Body of pancreas (tissue), 4 donors: Measurements from ENCODE around the gene TRIM47. TPM values are rescaled to one million over a fixed set of nuclear protein-coding genes. Genes with fewer than 3 reads are reported as not detected.

Experiments used
- ATAC-seq: fragments of 150-250 bp; one replicate; pipeline ENCODE4 v1.9.1; 2016
- DNase-seq, 4 donors: peaks; one replicate each; pipeline ENCODE4 v3.0.0-alpha.2; 2019
- H3K27ac ChIP-seq, 4 donors: fragments of 200-600 bp; sonication (generic); 1 replicate in 3 of 4; 2 replicates in 1 of 4; pipeline versions ENCODE4 v1.5.1 to v1.6.1; 2016 to 2019; ENCODE audit warnings: mild to moderate bottlenecking in 1 of 4, mixed read lengths in 1 of 4, moderate library complexity in 1 of 4
- H3K27me3 ChIP-seq, 2 donors: fragments of 200-600 bp; sonication (generic); one replicate each; pipeline ENCODE4 v1.6.0; 2016; ENCODE audit warnings: mild to moderate bottlenecking in 1 of 2
- H3K36me3 ChIP-seq, 2 donors: fragments of 200-600 bp; sonication (generic); replicated peaks in 1 of 2; 2 replicates each; pipeline ENCODE4 v1.5.1; 2016; ENCODE audit warnings: low read depth in 2 of 2; ENCODE audit not compliant: insufficient read depth in 1 of 2
- H3K4me1 ChIP-seq: fragments of 200-600 bp; sonication (generic); one replicate; pipeline ENCODE4 v1.6.0; 2016
- H3K4me3 ChIP-seq, 2 donors: fragments of 200-600 bp; sonication (generic); 1 replicate in 1 of 2; 2 replicates in 1 of 2; pipeline ENCODE4 v1.5.1; 2016 to 2019
- H3K9me3 ChIP-seq, 3 donors: fragments of 200-600 bp; sonication (generic); 1 replicate in 2 of 3; 2 replicates in 1 of 3; pipeline ENCODE4 v1.5.1; 2016
- CTCF ChIP-seq, 7 experiments: fragments of 450-650 bp in 4 of 7; fragments of 200-600 bp in 3 of 7; sonication (generic) in 3 of 7; IDR thresholded peaks; one replicate each; pipeline ENCODE4 v1.5.1; 2016 to 2019; ENCODE audit warnings: antibody characterized with exemption in 7 of 7
- POLR2A ChIP-seq, 3 donors: fragments of 450-650 bp; IDR thresholded peaks; one replicate each; pipeline ENCODE4 v1.6.1; 2016; ENCODE audit warnings: antibody characterized with exemption in 3 of 3, mild to moderate bottlenecking in 2 of 3
- WGBS, 2 donors: methylation state at CpG; one replicate each; pipeline ENCODE4 v1.1.5; 2017; 5-methylcytosine and 5-hydroxymethylcytosine counted together
- intact Hi-C: fragments of 100-400 bp; cut with DNase I; formaldehyde crosslinking; loops from one replicate; pipeline ENCODE4 v1.15.1; 2023
- total RNA-seq, 2 donors: library from RNA; depleted of rRNA; stranded (reverse); fragments of >200 nt; gene quantifications; one replicate each; pipeline ENCODE4 v1.1.0, GENCODE V29; 2016

The TRIM47 gene
- total RNA-seq, 2 donors from 2014 or later: 39.6 to 41.8 TPM

GRCh38 chr17:75899767-75900468 lies 21.5 kb upstream of the TRIM47 start:
- no peak for DNase-seq
- no peak overlapping the region for H3K27ac ChIP-seq
- WGBS, 2 donors: 93 to 94% methylated on average over 11 to 23 of the region's 23 CpGs
- peaks cover 8 to 18% of the 10 kb centered on the region in 2 donors for H3K36me3 ChIP-seq
- H3K9me3 ChIP-seq: no peaks in the 10 kb centered on the region
- H3K27me3 ChIP-seq: no peaks in the 10 kb centered on the region
- no peak for TF ChIP-seq POLR2A (IDR thresholded peaks at IDR 0.05)
- no peak for TF ChIP-seq CTCF (IDR thresholded peaks at IDR 0.05)
- intact Hi-C loops: no loop called here
- ATAC-seq: no peak
- peaks cover 33% of the 10 kb centered on the region for H3K4me1 ChIP-seq
- no peak overlapping the region for H3K4me3 ChIP-seq

- Histone ChIP-seq H3K9me3 (no peaks in the 10 kb centered on the region), H3K36me3 (peaks cover 8 to 18% of the 10 kb centered on the region in 2 donors), H3K4me3 (no peak overlapping the region), H3K4me1 (peaks cover 39% of the 10 kb centered on the region), H3K27me3 (no peaks in the 10 kb centered on the region), H3K27ac (no peak overlapping the region)
- WGBS, 2 donors: 83 to 88% methylated on average over 11 to 13 of the region's 13 CpGs
- intact Hi-C loops: no loop called here
- DNase-seq: no peak
- no peak for TF ChIP-seq CTCF (IDR thresholded peaks at IDR 0.05)
- TF ChIP-seq POLR2A (IDR thresholded peaks at IDR 0.05): no peak
- ATAC-seq: no peak
These were observed 21.0 kb upstream of the TRIM47 start for GRCh38 chr17:75899353-75899752.

GRCh38 chr17:75898791-75899190 lies 20.4 kb upstream of the TRIM47 start:
- TF ChIP-seq CTCF (IDR thresholded peaks at IDR 0.05) (no peak), POLR2A (IDR thresholded peaks at IDR 0.05) (no peak)
- Histone ChIP-seq H3K27ac (no peak overlapping the region), H3K4me3 (no peak overlapping the region), H3K27me3 (no peaks in the 10 kb centered on the region), H3K4me1 (peaks cover 38% of the 10 kb centered on the region), H3K9me3 (no peaks in the 10 kb centered on the region), H3K36me3 (peaks cover 8 to 18% of the 10 kb centered on the region in 2 donors)
- intact Hi-C loops: no loop called here
- 95% methylated on average over 4 to 16 of the region's 16 CpGs for WGBS, 2 donors
- ATAC-seq (no peak), DNase-seq (no peak)

GRCh38 chr17:75898065-75898464 lies 19.7 kb upstream of the TRIM47 start:
- Histone ChIP-seq H3K27me3 (no peaks in the 10 kb centered on the region), H3K27ac (no peak overlapping the region), H3K9me3 (no peaks in the 10 kb centered on the region), H3K4me1 (peaks cover 31% of the 10 kb centered on the region), H3K36me3 (peaks cover 8 to 18% of the 10 kb centered on the region in 2 donors), H3K4me3 (no peak overlapping the region)
- ATAC-seq (no peak), DNase-seq (no peak)
- intact Hi-C loops: no loop called here
- no peak for TF ChIP-seq POLR2A (IDR thresholded peaks at IDR 0.05)
- no peak for TF ChIP-seq CTCF (IDR thresholded peaks at IDR 0.05)
- 83 to 91% methylated on average over 7 to 8 of the region's 8 CpGs for WGBS, 2 donors
